Measurements from ENCODE around the gene KREMEN1.

The KREMEN1 gene

DNA sequence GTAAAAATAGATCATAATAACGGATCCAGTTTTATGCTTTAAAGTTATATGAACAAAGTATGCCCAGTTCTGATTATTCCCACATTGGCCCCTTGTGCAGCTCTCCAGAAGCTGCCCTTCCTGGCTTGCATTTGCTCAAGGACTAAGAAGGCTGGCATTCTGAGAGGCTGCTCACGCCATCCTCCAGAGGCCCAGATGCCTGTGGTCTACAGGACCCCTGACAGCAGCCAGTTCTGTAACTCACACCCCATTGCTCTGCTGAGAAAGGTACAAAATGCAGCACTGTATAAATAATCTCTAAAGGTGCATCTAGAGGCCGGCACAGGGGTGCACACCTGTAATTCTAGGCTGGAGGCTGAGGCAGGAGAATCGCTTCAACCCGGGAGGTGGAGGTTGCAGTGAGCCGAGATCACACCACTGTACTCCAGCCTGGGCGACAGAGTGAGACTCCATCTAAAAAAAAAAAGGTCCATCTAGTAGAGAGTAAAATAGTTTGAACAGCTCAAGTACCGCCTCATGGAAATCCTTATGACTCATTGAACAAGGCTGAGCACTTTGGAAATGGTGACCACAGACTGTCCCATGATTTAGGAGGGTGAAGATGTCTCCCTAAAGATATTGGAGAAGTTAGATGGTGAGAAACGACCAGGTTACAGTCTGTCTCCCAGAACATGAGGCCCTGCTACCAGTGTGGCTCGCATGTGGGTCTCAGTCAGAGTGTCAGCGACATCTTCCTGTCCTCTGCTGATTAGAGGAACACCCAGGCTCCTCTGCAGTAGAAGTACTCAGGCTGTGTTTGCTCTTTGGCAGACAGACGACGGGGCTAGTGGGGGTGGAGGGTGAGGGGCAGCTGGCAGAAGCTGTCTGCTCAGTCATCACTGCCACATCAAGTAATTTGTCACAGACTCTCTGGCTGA, 56.3 kb downstream of the KREMEN1 start:
- DNase-seq (ENCODE audit: low read depth), result no peak

DNA sequence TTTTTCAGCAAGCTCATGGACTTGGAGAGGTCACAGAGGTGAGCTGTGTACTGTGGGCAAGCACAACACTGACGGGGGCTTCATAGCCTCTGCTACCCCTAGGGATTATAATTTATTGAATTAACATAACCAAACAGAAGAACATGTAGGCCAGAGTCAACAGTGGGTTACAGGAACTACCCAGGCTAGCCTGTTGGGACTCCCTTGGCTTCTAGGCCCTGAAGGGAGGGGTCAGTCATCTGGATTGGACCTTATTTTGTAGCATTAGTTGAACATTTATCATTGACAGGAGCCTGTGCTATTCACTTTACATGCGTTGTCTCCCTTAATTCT, 56.9 kb downstream of the KREMEN1 start:
- no peak for DNase-seq (ENCODE audit: low read depth)

DNA sequence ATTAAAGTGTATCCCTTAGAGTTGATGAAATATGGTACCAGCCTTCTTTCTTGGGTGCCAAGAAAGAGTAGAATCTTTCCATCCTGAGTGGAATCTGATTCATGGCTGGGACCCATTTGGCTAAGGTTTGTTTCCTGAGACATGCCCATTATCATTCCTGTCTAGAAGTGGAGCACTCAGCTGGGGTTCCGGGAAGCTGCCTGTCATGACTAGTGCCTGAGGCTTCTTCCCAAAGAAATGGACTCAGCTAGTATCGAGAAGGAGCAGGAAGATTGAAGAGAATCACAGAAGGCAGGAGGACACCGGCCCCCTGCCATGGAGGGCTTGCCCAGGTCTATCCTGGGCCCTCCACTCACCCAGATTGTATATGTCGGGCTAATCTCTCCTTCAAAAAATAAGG, 57.6 kb downstream of the KREMEN1 start:
- no peak for DNase-seq (ENCODE audit: low read depth)

DNA sequence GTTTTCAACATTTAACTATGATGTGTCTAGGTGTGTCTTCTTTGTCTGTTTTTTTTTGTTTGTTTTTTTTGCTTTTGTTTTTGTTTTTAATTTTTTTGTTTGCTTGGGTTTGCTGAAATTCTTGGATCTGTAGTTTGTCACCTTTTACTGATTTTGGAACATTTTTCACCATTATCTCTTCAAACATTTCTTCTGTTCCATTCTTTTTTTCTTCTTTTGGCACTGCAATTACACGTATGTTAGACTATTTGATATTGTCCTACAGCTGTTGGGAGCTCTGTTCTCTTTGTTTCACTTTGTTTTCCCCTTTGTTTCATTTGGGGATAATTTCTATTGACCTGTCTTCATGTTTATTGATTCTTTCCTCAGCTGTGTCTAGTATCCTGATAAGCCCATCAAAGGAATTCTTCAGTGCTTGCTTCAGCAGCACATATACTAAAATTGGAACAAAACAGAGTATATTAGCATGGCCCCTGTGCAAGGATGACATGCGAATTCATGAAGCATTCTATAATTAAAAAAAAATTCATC, 60.8 kb downstream of the KREMEN1 start:
- no peak for DNase-seq (ENCODE audit: low read depth)

DNA sequence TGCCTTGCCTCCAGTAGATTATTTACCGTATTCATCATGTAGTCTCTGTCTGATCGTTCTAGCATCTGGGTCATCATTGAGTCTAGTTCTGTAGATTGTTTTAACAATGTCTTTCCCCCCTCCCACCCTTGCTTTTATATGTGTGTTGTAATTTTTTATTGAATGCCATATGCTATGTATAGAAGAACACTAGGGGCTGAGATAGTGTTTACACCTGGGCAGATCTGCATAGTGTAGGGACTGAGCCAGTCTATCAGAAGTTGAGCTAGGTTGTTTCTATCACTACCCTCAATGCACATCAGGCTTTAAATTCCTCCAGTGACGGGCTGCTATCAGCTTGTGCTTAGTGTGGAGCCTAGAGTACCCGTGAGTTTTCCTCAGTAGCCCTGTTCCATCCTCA, 61.6 kb downstream of the KREMEN1 start:
- DNase-seq (ENCODE audit: low read depth), result no peak

DNA sequence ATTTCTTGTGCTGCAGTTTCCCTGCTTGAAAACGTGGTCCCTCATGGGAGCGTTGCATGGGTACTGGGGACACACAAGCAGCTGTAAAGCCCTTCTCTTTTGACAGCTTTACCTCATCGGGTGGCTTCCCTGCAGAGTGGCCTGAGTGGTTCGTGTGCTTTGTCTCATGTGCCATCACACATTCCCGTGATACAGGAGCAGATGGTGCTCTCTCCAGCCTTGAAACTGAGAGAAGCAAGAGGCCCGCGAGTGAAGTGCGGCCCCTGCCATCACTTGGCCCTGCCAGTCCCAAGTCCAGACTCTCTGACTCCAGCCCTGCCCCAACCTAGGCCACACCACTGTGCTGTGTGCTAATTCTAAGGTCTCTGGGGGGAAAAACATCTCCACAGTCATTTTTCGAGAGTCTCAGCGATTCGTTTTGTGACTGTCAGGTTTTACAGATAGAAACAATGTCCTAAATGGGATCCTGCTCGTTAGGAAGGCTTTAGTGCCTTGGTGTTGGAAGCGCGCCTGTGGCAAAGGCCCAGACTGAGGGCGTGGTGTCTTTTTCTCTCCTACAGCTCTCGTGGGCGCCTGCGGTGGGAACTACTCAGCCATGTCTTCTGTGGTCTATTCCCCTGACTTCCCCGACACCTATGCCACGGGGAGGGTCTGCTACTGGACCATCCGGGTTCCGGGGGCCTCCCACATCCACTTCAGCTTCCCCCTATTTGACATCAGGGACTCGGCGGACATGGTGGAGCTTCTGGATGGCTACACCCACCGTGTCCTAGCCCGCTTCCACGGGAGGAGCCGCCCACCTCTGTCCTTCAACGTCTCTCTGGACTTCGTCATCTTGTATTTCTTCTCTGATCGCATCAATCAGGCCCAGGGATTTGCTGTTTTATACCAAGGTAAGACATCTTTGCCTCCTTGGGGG, 64.2 kb downstream of the KREMEN1 start:
- DNase-seq (ENCODE audit: low read depth), result no peak

DNA sequence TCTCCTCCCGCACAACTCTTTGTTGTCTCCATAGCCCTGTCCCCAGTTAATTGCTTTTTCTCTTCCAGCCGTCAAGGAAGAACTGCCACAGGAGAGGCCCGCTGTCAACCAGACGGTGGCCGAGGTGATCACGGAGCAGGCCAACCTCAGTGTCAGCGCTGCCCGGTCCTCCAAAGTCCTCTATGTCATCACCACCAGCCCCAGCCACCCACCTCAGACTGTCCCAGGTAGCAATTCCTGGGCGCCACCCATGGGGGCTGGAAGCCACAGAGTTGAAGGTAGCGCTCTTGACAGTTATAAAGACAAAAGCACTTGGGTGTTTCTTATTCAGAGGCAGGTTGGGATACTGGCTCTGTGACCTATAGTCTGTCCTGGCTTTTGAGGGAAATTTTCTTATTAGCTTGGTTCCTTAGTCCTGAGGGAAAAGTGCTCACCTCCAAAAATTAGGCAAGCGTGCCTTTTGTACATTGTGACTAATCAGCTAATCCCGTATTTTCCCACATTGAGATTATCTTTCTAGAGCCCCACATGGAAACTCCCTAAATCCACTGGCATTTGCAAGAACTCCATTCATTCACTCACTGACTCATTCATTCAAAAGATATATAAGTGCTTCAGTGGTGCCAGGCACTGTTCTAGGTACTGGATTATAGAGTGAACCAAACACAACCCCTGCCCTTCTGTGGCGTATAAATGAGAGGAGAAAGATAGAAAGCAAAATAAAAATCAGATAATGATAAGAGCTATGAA, 65.9 kb downstream of the KREMEN1 start:
- no peak for DNase-seq (ENCODE audit: low read depth)

DNA sequence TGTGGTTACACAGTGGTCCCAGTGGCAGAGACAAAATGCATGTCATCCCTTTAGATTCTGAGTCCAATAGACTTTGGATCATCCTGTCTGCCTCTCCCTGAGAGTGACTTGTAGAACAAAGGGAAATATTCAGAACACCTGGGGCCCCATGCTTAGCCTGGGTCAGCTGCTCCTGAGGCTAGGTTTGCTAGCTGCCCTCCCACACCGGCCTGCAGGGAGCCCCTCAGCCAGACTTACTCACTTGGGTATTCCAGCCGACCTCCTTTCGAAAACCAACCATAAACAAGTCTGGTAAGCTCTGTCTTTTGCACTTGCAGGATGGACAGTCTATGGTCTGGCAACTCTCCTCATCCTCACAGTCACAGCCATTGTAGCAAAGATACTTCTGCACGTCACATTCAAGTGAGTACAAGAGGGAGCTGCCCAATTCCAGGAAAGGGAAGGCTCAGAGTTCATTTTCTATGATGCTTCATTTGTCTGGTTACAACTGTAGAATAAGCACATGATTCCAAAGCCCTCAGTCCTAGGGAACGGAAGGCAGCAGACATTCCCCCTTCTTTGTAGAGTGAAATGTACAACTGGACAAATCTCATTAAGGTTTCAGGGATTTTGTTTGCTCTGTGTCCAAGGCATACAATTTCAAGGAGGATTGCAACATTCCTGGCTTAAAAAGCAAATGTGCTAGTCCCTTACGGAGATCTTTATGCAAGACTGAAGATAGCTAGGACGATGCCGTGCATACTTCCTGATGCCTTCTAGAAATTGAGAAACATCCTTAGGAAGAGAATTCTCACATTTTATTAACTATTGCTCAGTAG, 67.3 kb downstream of the KREMEN1 start:
- DNase-seq (ENCODE audit: low read depth), result no peak

DNA sequence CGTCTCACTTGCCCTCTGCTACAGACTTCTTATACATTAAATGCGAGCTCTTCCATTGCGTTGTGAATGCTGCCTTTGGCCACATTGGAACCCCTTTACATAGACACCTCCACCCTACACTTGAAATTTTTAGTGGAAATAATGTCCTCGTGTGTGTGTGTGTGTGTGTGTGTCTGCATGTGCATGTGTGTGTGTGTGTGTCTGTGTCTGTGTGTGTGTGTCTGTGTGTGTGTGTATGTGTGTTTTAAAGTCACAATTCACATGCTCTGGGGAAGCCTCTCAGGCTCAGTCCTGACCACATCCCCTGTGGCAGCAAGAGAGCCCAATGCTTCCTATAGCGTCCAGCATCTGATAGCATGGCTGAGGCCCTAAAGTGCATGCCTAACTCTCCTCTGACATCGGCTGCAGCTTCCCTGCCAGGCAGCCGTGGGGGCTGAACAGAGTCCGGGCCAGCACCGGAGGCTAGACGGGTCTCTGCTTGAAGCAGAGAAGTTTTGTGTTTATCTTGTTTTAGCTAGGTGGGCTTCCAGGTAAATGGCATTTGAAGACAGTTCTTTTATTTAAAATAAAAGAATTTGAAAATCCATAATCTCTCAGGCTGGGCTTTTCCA, 68.3 kb downstream of the KREMEN1 start:
- DNase-seq (ENCODE audit: low read depth), result no peak

DNA sequence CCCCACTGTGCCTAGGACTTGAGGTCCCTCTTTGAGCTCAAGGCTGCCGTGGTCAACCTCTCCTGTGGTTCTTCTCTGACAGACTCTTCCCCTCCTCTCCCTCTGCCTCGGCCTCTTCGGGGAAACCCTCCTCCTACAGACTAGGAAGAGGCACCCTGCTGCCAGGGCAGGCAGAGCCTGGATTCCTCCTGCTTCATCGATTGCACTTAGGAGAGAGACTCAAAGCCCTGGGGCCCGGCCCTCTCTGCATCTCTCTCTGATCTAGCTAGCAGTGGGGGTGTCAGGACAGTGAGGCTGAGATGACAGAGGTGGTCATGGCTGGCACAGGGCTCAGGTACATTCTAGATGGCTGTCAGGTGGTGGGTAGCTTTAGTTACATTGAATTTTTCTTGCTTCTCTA, 69.3 kb downstream of the KREMEN1 start:
- no peak for DNase-seq (ENCODE audit: low read depth)

DNA sequence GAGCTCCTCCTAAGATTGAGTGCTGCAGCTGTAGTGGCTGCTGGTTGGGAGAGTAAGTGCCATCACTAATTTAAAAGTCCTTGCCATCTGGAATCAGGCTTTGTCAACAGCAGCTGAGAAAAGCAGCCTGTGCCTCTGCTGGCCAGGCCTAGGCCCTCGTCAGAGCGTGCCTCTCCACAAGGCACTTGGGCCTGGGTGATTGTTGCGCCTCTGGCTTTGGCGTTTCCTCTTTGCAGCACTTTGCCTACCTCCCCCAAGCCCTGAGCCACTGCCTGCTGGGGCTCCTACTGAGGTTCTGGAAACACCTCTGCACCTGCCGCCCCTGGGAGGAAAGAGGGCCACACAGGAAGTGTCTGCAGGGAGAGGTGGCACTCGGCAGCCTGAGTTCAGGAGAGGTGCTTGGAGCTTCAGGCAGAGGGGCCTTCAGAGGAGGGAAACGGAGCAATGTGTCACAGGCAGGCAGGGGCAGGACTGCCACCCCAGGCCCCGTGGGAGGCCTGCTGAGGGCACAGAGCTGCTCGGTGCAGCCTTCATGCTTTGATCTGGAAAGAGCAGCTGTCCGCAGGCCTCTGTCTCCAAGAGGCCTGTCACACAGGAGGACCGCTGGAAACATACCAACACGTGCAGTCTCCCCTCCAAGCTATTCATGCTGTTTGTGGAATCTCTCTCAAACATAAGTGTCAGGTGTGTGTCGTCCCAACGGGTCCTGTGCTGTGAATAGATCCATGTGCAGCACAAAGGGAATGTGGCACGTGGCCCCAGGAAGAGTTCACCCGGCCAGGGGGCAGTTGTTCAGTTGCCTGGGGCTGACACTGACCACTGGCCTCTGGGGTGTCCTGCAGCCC, 71.3 kb downstream of the KREMEN1 start:
- no peak for DNase-seq (ENCODE audit: low read depth)

DNA sequence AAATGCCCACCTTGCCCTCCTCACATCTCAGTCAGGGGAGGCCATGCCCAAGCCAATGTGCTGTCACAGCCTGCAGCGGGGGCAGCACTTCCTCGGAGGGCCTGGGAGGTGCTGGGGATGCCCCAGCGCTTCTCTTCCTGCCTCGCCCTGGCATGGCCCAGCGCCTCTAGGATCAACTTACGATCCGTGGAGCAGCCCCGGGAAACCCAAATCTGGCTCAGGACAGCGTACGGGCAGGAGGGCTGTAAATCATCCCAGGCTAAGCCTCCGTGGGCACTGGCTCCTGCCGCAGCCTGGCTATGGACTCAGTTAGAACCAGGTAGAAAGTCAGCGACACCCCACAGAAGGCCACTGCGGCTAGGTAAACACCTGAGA, 71.9 kb downstream of the KREMEN1 start:
- no peak for DNase-seq (ENCODE audit: low read depth)

DNA sequence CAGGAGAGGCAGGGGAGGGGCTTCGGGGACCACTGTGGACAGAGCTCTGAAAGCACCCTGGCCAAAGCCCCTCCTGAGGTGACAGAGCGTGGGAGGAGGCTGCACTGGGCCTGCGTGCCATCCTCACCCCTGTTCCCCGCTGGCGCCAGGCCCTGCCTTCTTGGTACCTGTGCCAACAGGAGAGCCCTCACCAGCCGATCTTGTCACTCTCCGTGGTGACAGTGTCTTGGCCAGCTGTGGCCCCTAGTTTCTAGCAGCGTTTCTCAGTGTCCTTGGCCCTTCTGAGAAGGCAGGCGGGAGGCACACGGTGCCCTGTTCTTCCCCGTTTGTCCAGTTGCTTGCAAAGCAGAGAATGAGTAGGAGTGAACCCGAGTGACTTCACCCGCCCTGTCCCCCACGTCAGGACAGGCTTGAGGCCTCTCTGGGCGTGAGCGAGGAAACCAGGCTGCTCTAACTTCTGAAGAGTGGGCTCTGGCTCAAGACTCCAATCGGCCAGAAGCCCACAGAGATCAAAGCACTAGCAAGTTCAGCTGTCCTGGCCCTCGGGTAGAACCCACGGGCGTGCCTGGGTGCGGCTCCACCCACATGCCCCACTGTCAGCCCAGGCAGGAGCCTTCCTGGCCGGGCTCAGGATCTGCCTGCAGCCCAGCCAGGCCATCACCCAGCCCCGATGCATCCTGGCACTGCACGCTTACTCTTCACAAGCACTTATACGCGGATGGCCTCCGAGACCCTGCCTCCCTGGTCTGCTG, 72.7 kb downstream of the KREMEN1 start:
- no peak for DNase-seq (ENCODE audit: low read depth)

DNA sequence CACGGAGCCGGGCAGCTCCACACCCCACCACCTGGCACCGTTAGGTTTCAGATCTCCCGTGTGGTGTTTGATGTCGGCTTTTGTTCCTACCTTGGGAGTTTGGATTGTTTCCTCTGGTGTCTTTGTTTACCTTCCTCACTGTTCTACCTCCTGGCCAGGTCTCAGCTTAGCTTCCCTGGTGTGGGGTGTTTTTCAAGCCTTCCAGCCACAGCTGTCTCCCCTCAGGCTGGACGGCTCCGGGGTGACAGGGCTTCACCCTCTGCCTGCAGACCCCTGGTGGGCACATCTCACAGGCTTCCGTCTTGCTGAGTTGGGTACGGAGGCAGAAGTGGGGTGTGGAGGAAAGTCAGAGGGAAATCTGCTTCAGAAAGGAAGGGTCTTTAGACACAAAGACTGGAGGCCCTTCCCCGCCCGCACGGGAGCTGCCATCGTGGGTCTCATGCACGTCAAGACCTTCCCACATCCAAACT, 73.3 kb downstream of the KREMEN1 start:
- no peak for DNase-seq (ENCODE audit: low read depth)

DNA sequence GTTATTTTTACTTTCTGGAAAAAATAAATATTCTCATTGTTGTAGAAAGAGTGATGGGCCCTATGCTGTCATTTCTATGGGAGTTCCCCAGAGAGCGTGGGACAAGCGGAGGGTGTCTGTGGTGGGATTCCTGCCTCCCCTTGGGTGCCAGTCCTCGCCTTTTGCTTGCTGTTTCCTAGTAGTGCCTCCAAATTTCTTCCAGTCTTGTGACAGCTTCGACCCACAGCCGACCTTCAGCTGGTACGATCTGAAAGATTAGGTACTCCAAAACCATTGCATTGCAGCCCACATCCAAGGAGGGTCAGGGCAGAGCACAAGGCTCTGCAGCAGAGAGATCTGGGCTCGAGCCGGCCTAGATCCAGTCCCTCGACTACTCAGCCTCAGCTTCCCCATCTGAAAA, 73.9 kb downstream of the KREMEN1 start:
- DNase-seq (ENCODE audit: low read depth), result no peak

DNA sequence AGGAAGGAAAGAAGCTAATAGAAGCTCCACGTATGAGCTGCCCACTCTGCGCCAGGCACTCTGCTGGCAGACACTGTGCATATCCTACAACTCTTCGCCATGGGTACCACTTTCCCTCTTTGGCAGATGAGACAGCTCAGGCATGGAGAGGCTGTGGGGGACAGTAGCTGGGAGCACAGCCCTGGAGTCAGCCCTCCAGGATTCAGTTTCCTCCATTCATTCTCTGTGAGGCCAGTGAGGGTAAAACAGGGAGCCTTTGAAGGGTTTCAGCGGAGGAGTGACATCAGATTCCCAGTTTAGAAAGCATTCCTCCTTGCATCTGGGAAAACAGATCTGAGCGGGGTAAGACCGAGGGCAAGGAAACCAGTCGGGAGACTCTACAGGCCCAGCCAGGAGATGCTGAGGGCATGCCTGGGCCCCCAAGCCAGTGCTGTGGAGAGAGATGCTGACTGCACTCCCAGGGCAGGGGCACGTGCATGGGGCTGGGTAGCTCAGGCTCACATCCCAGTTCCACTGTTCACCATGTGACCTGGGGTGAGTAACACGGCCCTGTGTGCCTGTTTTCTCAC, 74.6 kb downstream of the KREMEN1 start:
- no peak for DNase-seq (ENCODE audit: low read depth)

DNA sequence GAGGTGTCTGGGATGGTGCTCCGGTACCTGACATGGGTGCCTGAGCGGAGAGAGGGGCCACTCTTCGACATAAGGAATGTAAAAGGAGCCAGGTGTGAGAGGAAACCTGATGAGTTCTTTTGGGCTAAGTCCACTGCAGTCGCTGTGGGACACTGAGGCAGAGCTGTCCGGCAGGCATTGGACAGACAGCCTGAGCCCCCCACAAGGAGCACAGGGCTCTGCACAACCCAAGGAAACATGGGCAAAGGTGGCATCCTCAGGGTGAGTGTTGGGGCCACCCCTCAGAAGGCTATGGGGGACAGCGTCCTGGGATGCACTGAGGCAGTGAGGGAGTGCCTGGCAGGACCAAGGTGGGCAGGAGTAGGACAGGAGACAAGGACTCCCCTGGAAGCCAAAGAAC, 75.2 kb downstream of the KREMEN1 start:
- DNase-seq (ENCODE audit: low read depth), result no peak

DNA sequence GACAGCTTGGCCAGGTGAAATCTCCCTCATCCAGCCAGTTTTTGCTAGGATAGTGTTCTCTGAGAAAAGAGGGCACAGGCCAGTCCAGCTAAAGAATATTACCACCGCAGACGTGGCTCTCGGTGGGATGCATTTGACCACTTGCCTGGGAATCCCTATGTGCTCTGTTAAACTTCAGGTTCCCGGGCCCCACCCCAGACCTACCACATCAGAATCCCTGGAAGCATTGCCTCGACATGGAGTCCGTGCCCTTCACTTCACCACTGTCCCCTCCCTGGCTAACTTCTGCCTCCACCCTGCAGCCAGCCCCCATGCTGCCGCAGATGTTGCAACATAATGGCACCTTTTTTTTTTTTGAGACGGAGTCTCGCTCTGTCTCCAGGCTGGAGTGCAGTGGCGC, 76.0 kb downstream of the KREMEN1 start:
- DNase-seq (ENCODE audit: low read depth), result no peak

Measured in activated T-cell treated with anti-CD3 and anti-CD28 coated beads for 1 hour (primary cell).